ENCODE results near the gene CHST3. TPM values are rescaled to one million over a fixed set of nuclear protein-coding genes. Genes with fewer than 3 reads are reported as not detected.

Gene CHST3
- total and polyA plus RNA-seq, 2 experiments from 2014 or later, result 0.94 to 8.3 TPM

DNA sequence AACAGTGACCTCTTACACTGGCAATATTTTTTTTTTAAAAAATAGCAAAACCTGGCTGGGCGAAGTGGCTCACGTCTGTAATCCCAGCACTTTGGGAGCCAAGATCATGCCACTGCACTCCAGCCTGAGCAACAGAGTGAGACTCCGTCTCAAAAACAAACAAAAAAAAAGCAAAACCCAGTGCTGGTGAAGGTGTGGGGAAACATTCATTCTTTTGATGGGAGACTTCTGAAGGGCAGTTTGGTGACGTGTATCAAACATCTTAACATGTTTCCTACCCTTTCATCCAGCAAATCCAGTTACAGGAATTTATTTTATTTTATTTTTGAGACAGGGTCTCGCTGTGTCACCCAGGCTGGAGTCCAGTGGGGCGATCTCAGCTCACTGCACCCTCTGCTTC, 58.0 kb downstream of the CHST3 start (continued):
- TF ChIP-seq, protein P1, sequence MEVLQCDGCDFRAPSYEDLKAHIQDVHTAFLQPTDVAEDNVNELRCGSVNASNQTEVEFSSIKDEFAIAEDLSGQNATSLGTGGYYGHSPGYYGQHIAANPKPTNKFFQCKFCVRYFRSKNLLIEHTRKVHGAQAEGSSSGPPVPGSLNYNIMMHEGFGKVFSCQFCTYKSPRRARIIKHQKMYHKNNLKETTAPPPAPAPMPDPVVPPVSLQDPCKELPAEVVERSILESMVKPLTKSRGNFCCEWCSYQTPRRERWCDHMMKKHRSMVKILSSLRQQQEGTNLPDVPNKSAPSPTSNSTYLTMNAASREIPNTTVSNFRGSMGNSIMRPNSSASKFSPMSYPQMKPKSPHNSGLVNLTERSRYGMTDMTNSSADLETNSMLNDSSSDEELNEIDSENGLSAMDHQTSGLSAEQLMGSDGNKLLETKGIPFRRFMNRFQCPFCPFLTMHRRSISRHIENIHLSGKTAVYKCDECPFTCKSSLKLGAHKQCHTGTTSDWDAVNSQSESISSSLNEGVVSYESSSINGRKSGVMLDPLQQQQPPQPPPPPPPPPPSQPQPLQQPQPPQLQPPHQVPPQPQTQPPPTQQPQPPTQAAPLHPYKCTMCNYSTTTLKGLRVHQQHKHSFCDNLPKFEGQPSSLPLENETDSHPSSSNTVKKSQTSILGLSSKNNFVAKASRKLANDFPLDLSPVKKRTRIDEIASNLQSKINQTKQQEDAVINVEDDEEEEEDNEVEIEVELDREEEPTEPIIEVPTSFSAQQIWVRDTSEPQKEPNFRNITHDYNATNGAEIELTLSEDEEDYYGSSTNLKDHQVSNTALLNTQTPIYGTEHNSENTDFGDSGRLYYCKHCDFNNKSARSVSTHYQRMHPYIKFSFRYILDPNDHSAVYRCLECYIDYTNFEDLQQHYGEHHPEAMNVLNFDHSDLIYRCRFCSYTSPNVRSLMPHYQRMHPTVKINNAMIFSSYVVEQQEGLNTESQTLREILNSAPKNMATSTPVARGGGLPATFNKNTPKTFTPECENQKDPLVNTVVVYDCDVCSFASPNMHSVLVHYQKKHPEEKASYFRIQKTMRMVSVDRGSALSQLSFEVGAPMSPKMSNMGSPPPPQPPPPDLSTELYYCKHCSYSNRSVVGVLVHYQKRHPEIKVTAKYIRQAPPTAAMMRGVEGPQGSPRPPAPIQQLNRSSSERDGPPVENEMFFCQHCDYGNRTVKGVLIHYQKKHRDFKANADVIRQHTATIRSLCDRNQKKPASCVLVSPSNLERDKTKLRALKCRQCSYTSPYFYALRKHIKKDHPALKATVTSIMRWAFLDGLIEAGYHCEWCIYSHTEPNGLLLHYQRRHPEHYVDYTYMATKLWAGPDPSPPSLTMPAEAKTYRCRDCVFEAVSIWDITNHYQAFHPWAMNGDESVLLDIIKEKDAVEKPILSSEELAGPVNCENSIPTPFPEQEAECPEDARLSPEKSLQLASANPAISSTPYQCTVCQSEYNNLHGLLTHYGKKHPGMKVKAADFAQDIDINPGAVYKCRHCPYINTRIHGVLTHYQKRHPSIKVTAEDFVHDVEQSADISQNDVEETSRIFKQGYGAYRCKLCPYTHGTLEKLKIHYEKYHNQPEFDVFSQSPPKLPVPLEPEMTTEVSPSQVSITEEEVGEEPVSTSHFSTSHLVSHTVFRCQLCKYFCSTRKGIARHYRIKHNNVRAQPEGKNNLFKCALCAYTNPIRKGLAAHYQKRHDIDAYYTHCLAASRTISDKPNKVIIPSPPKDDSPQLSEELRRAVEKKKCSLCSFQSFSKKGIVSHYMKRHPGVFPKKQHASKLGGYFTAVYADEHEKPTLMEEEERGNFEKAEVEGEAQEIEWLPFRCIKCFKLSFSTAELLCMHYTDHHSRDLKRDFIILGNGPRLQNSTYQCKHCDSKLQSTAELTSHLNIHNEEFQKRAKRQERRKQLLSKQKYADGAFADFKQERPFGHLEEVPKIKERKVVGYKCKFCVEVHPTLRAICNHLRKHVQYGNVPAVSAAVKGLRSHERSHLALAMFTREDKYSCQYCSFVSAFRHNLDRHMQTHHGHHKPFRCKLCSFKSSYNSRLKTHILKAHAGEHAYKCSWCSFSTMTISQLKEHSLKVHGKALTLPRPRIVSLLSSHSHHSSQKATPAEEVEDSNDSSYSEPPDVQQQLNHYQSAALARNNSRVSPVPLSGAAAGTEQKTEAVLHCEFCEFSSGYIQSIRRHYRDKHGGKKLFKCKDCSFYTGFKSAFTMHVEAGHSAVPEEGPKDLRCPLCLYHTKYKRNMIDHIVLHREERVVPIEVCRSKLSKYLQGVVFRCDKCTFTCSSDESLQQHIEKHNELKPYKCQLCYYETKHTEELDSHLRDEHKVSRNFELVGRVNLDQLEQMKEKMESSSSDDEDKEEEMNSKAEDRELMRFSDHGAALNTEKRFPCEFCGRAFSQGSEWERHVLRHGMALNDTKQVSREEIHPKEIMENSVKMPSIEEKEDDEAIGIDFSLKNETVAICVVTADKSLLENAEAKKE (CRISPR knock-in tag; IDR thresholded peaks at IDR 0.05), result no peak
- TF ChIP-seq JUNB (IDR thresholded peaks at IDR 0.05; ENCODE audit: unreplicated experiment), result no peak
- no peak for TF ChIP-seq STAT1 (IDR thresholded peaks at IDR 0.05; ENCODE audit: unreplicated experiment)

DNA sequence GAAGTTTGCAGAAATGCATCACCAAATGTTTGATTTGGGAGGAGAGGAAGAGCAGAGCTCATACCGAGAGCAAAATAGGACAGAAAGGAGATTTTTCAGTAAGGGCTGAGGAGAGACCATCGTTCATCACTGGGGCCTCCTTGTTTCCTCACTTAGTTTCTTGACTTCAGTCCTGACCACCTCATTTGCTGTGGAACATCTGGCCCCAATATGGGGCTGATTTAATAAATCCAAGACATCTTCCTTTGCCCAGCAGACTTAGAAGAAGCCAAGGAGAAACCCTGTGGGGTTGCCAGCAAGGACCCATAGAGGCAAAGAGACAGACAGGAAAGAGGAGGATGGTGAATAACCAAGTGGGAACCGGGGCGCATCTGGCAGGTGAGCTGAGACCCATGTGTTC, 60.4 kb downstream of the CHST3 start:
- no peak overlapping the region for H3K4me3 Mint-ChIP-seq
- no peak overlapping the region for H3K27ac Mint-ChIP-seq
- Histone ChIP-seq H3K27ac (ENCODE audit: low read depth) (no peak overlapping the region), H3K4me2 (no peak overlapping the region), H4K20me1 (replicated peaks; ENCODE audit: insufficient read depth) (no peaks in the 10 kb centered on the region), H2AFZ (no peak overlapping the region), H3K36me3 (ENCODE audit: insufficient read depth) (no peaks in the 10 kb centered on the region), H3K79me2 (replicated peaks; ENCODE audit: insufficient read depth) (no peaks in the 10 kb centered on the region), H3K9me2 (ENCODE audit: insufficient read depth) (no peaks in the 10 kb centered on the region), H3K4me1 (ENCODE audit: insufficient read depth) (no peaks in the 10 kb centered on the region), H3K27me3 (ENCODE audit: insufficient read depth) (no peaks in the 10 kb centered on the region), H3F3A (replicated peaks; ENCODE audit: low read depth) (no peaks in the 10 kb centered on the region), H3K4me3 (no peak overlapping the region)
- ATAC-seq (no peak), DNase-seq (ENCODE audit: low spot score) (no peak)
- H3K9me3 Mint-ChIP-seq, result no peaks in the 10 kb centered on the region
- peaks cover 2% of the 10 kb centered on the region; the same call in 1 of the 3 replicates for H3K4me1 Mint-ChIP-seq
- no peaks in the 10 kb centered on the region for H3K36me3 Mint-ChIP-seq (ENCODE audit: low read depth)
- peaks cover 8% of the 10 kb centered on the region for H3K27me3 Mint-ChIP-seq (ENCODE audit: insufficient read depth, low read depth, poor library complexity)
- TF ChIP-seq, protein P2, sequence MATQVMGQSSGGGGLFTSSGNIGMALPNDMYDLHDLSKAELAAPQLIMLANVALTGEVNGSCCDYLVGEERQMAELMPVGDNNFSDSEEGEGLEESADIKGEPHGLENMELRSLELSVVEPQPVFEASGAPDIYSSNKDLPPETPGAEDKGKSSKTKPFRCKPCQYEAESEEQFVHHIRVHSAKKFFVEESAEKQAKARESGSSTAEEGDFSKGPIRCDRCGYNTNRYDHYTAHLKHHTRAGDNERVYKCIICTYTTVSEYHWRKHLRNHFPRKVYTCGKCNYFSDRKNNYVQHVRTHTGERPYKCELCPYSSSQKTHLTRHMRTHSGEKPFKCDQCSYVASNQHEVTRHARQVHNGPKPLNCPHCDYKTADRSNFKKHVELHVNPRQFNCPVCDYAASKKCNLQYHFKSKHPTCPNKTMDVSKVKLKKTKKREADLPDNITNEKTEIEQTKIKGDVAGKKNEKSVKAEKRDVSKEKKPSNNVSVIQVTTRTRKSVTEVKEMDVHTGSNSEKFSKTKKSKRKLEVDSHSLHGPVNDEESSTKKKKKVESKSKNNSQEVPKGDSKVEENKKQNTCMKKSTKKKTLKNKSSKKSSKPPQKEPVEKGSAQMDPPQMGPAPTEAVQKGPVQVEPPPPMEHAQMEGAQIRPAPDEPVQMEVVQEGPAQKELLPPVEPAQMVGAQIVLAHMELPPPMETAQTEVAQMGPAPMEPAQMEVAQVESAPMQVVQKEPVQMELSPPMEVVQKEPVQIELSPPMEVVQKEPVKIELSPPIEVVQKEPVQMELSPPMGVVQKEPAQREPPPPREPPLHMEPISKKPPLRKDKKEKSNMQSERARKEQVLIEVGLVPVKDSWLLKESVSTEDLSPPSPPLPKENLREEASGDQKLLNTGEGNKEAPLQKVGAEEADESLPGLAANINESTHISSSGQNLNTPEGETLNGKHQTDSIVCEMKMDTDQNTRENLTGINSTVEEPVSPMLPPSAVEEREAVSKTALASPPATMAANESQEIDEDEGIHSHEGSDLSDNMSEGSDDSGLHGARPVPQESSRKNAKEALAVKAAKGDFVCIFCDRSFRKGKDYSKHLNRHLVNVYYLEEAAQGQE (IDR thresholded peaks at IDR 0.05; ENCODE audit: unreplicated experiment), result no peak
- TF ChIP-seq EZH2 (IDR thresholded peaks at IDR 0.05; ENCODE audit: low read depth, unreplicated experiment), result no peak
- no peak for TF ChIP-seq ZNF331 (CRISPR knock-in tag; IDR thresholded peaks at IDR 0.05; ENCODE audit: low read depth)
- no peak for TF ChIP-seq ZNF114 (CRISPR knock-in tag; IDR thresholded peaks at IDR 0.05)

Data from GM23338 (cell line).